ENCODE results near the gene FOXP4.

FOXP4 gene

DNA sequence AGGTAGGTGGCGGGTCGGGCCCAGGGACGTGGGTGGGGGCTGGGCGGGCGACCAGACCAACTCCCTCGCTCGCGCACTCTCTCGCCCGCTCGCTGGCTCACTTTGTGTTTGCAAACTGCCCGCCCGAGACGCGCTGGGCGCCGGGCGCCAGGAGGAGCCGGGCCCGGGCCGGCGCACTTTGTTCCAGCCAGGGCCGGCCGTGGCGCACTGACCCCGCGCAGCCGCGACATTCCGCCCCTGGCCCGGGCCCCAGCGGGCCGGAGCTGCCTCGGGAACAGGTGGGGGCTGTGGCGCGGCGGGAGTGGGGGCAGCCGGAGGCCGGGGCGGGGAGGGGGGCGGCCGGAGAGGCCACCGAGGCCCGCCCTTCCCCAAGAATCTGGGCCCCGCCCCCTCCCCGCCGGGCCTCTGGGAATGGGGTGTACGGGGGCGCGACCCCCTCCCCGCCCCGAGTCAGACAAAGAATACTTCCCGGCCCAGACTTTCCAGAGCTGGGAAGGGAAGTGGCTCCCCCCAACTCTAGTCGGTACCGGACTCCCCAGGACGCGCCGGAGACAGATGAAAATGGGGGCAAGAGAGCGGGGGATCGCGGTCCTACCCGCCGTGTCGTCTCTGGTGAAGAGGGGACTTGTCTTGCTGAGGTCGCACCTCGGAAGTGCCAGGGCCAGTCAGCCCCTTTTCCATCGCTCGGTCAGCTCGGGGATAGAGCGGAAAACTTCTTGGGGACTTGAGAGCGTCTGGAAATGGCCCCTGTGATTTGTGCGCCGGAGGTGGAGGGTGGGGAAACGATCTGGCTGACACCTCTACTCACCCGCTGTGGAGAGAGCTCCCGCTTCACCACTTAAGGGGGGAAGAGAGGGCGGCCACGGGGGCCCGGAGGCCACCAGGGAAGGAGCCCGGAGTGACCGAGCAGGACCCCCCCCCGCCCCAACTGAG is 951 bp downstream of the FOXP4 start:
- FAIRE-seq (no peak), DNase-seq (ENCODE audit: insufficient read length, low spot score) (peak; percentile 63)
- no peak for TF ChIP-seq POLR2A (IDR thresholded peaks at IDR 0.05; ENCODE audit: low read depth, low read length)

- DNase-seq (ENCODE audit: insufficient read length, low spot score), result no peak
- no peak for TF ChIP-seq POLR2A (IDR thresholded peaks at IDR 0.05; ENCODE audit: low read depth, low read length)
- no peak for FAIRE-seq
These were observed 1.6 kb downstream of the FOXP4 start for GRCh38 chr6:41547799-41548097.

GRCh38 chr6:41548098-41548840 is 2.1 kb downstream of the FOXP4 start:
- no peak for TF ChIP-seq POLR2A (IDR thresholded peaks at IDR 0.05; ENCODE audit: low read depth, low read length)
- no peak for FAIRE-seq

DNA sequence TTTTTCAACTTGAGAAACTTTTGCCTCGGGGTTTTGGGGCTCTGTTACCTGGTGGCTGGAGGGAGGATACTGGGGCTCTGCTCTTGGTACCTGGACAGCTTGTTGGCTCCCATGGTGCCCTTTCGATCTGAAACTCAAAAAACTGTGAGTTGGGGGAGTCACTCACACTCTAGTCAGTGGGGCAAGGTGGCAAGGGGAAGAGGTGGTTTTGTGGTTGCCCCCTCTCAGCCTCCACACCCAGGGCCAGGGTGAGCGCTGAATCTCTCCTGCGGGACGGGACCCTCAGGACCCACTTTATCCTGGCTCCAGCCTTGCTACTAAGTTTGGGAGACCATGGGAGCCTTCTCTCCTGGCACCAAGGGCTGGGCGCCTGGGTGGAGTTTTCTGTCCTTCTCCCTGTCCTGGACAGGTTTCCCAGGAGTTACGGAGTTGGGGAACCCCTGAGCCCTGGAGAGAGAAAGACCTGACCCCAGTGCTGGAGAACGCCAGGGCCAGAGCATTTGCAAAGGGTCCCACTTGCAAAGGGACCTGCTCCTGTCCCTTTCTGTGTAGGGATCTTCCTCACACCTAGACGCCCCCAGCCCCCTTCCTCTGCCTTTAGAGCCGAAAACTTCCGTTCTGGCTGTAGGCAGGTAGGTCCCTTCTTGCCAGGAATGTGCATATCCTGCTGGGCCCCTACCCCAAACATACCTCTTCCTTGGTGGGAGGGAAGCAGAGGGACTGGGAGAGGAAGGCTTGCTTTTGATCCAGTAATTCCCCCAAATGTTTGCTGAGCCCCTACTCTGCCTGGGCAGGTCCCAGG is 2.9 kb downstream of the FOXP4 start:
- no peak for FAIRE-seq
- DNase-seq (ENCODE audit: insufficient read length, low spot score), result no peak
- TF ChIP-seq POLR2A (IDR thresholded peaks at IDR 0.05; ENCODE audit: low read depth, low read length), result no peak

More at GRCh38 chr6:41548098-41548840, 2.1 kb downstream of the FOXP4 start:
- no peak for DNase-seq (ENCODE audit: insufficient read length, low spot score)

- TF ChIP-seq POLR2A (IDR thresholded peaks at IDR 0.05; ENCODE audit: low read depth, low read length), result no peak
- FAIRE-seq (no peak), DNase-seq (ENCODE audit: insufficient read length, low spot score) (no peak)
These were observed 3.5 kb downstream of the FOXP4 start for GRCh38 chr6:41549673-41550072.

GRCh38 chr6:41551086-41551700 is 5.0 kb downstream of the FOXP4 start:
- FAIRE-seq (no peak), DNase-seq (ENCODE audit: insufficient read length, low spot score) (no peak)
- TF ChIP-seq POLR2A (IDR thresholded peaks at IDR 0.05; ENCODE audit: low read depth, low read length), result no peak

DNA sequence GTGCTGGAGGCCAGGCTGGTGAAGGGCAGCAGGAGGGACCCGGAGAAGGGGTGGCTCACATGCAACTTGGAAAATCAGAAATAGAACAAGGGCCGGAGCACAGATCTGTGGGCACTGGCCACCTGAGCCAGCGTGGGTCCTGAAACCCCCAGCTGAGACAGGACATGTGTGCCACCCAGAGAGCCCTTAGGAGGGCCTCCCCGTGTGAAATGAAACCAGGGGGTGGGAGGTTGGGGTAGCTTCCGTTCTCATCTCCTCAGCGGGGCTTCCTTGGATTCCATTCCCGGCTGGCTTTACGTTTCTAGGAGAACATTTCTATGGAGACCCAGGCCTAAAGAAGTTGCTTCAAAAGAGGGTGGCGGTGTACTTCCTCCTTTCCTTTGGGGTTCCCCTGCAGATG is 5.7 kb downstream of the FOXP4 start:
- FAIRE-seq (no peak), DNase-seq (ENCODE audit: insufficient read length, low spot score) (no peak)
- no peak for TF ChIP-seq POLR2A (IDR thresholded peaks at IDR 0.05; ENCODE audit: low read depth, low read length)

- no peak for DNase-seq (ENCODE audit: insufficient read length, low spot score)
- TF ChIP-seq POLR2A (IDR thresholded peaks at IDR 0.05; ENCODE audit: low read depth, low read length), result no peak
- FAIRE-seq, result no peak
These were observed 6.5 kb downstream of the FOXP4 start for GRCh38 chr6:41552723-41553122.

DNA sequence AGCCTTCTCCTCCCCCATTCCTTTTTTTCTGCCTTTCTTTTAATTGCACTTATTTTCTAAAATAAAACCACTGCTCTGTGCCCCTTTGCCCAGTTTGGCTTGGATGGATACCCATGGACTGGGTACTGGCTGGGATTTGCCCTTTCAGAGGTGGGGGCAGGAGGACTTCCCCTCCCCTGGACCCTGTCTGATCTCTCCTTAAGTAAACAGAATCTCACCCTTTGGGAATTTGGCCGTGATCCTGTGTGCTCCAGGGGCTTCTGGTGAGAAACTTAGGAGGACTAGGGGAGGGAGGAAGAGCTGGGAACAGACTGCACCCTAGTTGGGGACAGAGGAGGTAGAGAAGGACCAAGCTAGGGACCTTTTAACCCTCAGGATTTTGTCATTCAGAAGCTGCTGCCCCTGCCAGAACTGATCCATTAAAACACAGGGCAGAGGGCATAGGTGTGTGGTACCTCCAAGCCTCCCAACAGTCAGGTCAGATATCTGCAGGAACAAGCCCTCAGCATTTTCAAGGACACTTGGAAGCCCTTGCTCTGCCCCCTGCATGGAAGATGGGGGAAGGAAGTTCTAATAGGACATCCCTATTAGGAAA is 7.3 kb downstream of the FOXP4 start:
- no peak for TF ChIP-seq POLR2A (IDR thresholded peaks at IDR 0.05; ENCODE audit: low read depth, low read length)
- no peak for DNase-seq (ENCODE audit: insufficient read length, low spot score)
- no peak for FAIRE-seq

- no peak for TF ChIP-seq POLR2A (IDR thresholded peaks at IDR 0.05; ENCODE audit: low read depth, low read length)
- DNase-seq (ENCODE audit: insufficient read length, low spot score), result no peak
- FAIRE-seq, result no peak
These were observed 9.4 kb downstream of the FOXP4 start for GRCh38 chr6:41555326-41556300.

DNA sequence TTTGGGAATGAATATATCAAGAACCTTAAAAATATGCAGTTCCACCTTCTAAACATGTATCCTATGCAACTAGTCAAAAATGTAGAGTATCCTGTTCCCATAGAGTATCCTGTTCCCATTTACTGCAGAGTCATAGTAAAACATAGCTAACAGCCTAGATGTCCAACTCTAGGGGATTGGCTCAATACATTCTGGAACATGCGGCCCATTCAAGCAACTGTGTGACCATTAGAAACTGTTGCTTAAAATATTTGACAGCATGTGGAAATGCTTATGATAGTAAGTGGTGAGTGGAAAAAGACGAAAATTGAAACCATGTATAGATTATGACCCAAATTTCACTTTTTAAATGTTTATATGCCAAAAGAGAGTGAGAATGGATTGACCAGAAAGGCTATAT is 11.2 kb downstream of the FOXP4 start:
- FAIRE-seq (no peak), DNase-seq (ENCODE audit: insufficient read length, low spot score) (no peak)

More for the DNA sequence above, 11.2 kb downstream of the FOXP4 start:
- no peak for TF ChIP-seq POLR2A (IDR thresholded peaks at IDR 0.05; ENCODE audit: low read depth, low read length)
